Activated naive CD8-positive, alpha-beta T cell treated with anti-CD3 and anti-CD28 coated beads, Interleukin-2, amount 50 U/mL, for 24 hours (primary cell): ENCODE results near the gene CDK5.
A peak's percentile ranks its signal among the peaks of the same experiment; 100 is the strongest.

Source experiments
- ATAC-seq: fragments of 150-1000 bp; cut with Tn5 transposase; one replicate; pipeline ENCODE4 v1.10.0; 2021
- DNase-seq: peaks from one replicate; pipeline ENCODE4 v3.0.0; 2021
- H3K27ac Mint-ChIP-seq: one replicate; pipeline ENCODE4 v1.8.0; 2021; ENCODE audit warnings: mild to moderate bottlenecking, mixed read lengths
- H3K27me3 Mint-ChIP-seq: one replicate; pipeline ENCODE4 v1.8.0; 2021; ENCODE audit warnings: mixed read lengths
- H3K36me3 Mint-ChIP-seq: one replicate; pipeline ENCODE4 v1.8.0; 2021; ENCODE audit warnings: low read depth, mixed read lengths
- H3K4me1 Mint-ChIP-seq: one replicate; pipeline ENCODE4 v1.8.0; 2021; ENCODE audit warnings: mixed read lengths
- H3K4me3 Mint-ChIP-seq: one replicate; pipeline ENCODE4 v1.8.0; 2021; ENCODE audit warnings: mild to moderate bottlenecking, moderate library complexity, mixed read lengths
- H3K9me3 Mint-ChIP-seq: one replicate; pipeline ENCODE4 v1.8.0; 2021; ENCODE audit warnings: mixed read lengths

The CDK5 gene

GRCh38 chr7:151059367-151060112 lies 1.8 kb upstream of the CDK5 start, which contains the start of gene SLC4A2:
Gene SLC4A2 (plus strand): TSS chr7:151059589. CDS start chr7:151061988, 2,399 bp downstream.
- H3K27ac Mint-ChIP-seq = peak within 1 kb of the TSS; percentile 95
- DNase-seq = peak; percentile 82
- peaks cover 37% of the 10 kb centered on the region for H3K4me1 Mint-ChIP-seq

GRCh38 chr7:151058781-151059366 lies 1.2 kb upstream of the CDK5 start:
- no peaks in the 10 kb centered on the region for H3K36me3 Mint-ChIP-seq
- no peak for DNase-seq

More at GRCh38 chr7:151059367-151060112, 1.8 kb upstream of the CDK5 start, which contains the start of gene SLC4A2:
- H3K4me3 Mint-ChIP-seq = peak within 1 kb of the TSS; percentile 90
- H3K36me3 Mint-ChIP-seq = no peaks in the 10 kb centered on the region
- H3K27me3 Mint-ChIP-seq = no peaks in the 10 kb centered on the region
- no peaks in the 10 kb centered on the region for H3K9me3 Mint-ChIP-seq
- peak; percentile 12 for ATAC-seq

GRCh38 chr7:151057989-151058780 lies 488 bp upstream of the CDK5 start:
- ATAC-seq = peak; percentile 96
- Mint-ChIP-seq H3K9me3 (no peaks in the 10 kb centered on the region), H3K4me1 (peaks cover 37% of the 10 kb centered on the region), H3K4me3 (peak overlapping the region; percentile 90), H3K27ac (peak overlapping the region; percentile 95), H3K27me3 (no peaks in the 10 kb centered on the region), H3K36me3 (no peaks in the 10 kb centered on the region)
- DNase-seq = peak; percentile 96

More at GRCh38 chr7:151058781-151059366, 1.2 kb upstream of the CDK5 start:
- H3K9me3 Mint-ChIP-seq = no peaks in the 10 kb centered on the region
- no peaks in the 10 kb centered on the region for H3K27me3 Mint-ChIP-seq
- H3K4me3 Mint-ChIP-seq = peak overlapping the region; percentile 90
- peak overlapping the region; percentile 95 for H3K27ac Mint-ChIP-seq
- peaks cover 37% of the 10 kb centered on the region for H3K4me1 Mint-ChIP-seq
- ATAC-seq = no peak

- Mint-ChIP-seq H3K36me3 (no peaks in the 10 kb centered on the region), H3K9me3 (no peaks in the 10 kb centered on the region), H3K4me3 (peak overlapping the region; percentile 90), H3K27me3 (no peaks in the 10 kb centered on the region), H3K4me1 (peaks cover 39% of the 10 kb centered on the region), H3K27ac (peak overlapping the region; percentile 76)
- DNase-seq (no peak), ATAC-seq (no peak)
Measured at GRCh38 chr7:151056666-151057505, 811 bp downstream of the CDK5 start.

DNA sequence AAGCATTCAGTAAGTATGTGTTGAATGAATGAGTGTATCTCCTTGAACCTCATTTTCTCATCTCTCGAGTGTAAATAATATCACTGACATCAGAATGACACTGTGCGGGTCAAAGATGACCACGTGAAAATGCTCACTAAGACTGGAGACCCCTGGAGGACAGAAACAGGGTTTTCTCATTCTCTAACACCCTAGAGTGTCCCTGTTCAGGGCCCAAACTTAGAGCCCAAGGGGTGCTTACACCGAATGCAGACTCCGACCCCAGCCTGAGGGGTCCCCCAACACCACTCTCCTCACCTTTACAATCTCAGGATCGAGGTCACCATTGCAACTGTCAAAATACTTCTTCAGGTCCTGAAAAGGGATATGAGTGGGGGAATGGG lies 1.4 kb downstream of the CDK5 start:
- DNase-seq (no peak), ATAC-seq (no peak)
- peak overlapping the region; percentile 90 for H3K4me3 Mint-ChIP-seq
- H3K36me3 Mint-ChIP-seq = no peaks in the 10 kb centered on the region
- H3K9me3 Mint-ChIP-seq = no peaks in the 10 kb centered on the region
- H3K4me1 Mint-ChIP-seq = peaks cover 35% of the 10 kb centered on the region
- H3K27ac Mint-ChIP-seq = no peak overlapping the region
- no peaks in the 10 kb centered on the region for H3K27me3 Mint-ChIP-seq

- Mint-ChIP-seq H3K36me3 (no peaks in the 10 kb centered on the region), H3K4me3 (no peak overlapping the region), H3K4me1 (peaks cover 20% of the 10 kb centered on the region), H3K27me3 (peaks cover 2% of the 10 kb centered on the region), H3K27ac (no peak overlapping the region), H3K9me3 (no peaks in the 10 kb centered on the region)
- DNase-seq = no peak
- no peak for ATAC-seq
Measured at GRCh38 chr7:151053751-151054150, 3.9 kb downstream of the CDK5 start.

- Mint-ChIP-seq H3K4me3 (no peak overlapping the region), H3K36me3 (no peaks in the 10 kb centered on the region), H3K27me3 (peaks cover 2% of the 10 kb centered on the region), H3K27ac (no peak overlapping the region), H3K9me3 (no peaks in the 10 kb centered on the region), H3K4me1 (peaks cover 15% of the 10 kb centered on the region)
- ATAC-seq = no peak
- no peak for DNase-seq
Measured at GRCh38 chr7:151053096-151053495, 4.6 kb downstream of the CDK5 start.

DNA sequence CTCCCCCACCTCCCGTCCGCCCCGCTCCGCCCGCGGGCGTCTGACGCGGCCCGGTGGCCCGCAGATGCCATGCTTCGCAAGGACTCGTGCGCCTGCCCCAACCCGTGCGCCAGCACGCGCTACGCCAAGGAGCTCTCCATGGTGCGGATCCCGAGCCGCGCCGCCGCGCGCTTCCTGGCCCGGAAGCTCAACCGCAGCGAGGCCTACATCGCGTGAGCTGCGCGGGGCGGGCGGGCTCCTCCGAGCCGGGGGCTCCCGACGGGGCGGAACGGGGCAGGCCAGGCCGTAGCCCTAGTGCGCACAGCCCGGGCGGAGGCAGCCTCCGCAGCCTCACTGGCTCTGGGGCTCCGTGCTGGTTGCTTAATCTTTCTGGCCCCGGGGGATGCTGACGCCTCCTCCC lies 6.6 kb downstream of the CDK5 start:
- Mint-ChIP-seq H3K27me3 (peaks cover 2% of the 10 kb centered on the region), H3K27ac (no peak overlapping the region), H3K9me3 (no peaks in the 10 kb centered on the region), H3K36me3 (no peaks in the 10 kb centered on the region), H3K4me1 (peaks cover 2% of the 10 kb centered on the region), H3K4me3 (no peak overlapping the region)
- peak; percentile 53 for DNase-seq
- ATAC-seq = peak; percentile 52

DNA sequence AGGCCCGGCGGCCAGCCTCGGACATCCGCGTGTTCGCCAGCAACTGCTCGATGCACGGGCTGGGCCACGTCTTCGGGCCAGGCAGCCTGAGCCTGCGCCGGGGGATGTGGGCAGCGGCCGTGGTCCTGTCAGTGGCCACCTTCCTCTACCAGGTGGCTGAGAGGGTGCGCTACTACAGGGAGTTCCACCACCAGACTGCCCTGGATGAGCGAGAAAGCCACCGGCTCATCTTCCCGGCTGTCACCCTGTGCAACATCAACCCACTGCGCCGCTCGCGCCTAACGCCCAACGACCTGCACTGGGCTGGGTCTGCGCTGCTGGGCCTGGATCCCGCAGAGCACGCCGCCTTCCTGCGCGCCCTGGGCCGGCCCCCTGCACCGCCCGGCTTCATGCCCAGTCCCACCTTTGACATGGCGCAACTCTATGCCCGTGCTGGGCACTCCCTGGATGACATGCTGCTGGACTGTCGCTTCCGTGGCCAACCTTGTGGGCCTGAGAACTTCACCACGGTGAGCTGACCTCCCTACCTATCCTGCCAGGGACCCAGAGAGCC lies 8.7 kb downstream of the CDK5 start:
- no peak overlapping the region for H3K4me3 Mint-ChIP-seq
- H3K4me1 Mint-ChIP-seq = peaks cover 2% of the 10 kb centered on the region
- no peak overlapping the region for H3K27ac Mint-ChIP-seq
- ATAC-seq (no peak), DNase-seq (no peak)
- no peaks in the 10 kb centered on the region for H3K36me3 Mint-ChIP-seq
- no peaks in the 10 kb centered on the region for H3K9me3 Mint-ChIP-seq
- peaks cover 2% of the 10 kb centered on the region for H3K27me3 Mint-ChIP-seq

- DNase-seq = no peak
- H3K4me1 Mint-ChIP-seq = peaks cover 2% of the 10 kb centered on the region
- no peak for ATAC-seq
- no peak within 1 kb of the TSS for H3K27ac Mint-ChIP-seq
- peaks cover 2% of the 10 kb centered on the region for H3K27me3 Mint-ChIP-seq
- no peaks in the 10 kb centered on the region for H3K36me3 Mint-ChIP-seq
- no peaks in the 10 kb centered on the region for H3K9me3 Mint-ChIP-seq
- no peak within 1 kb of the TSS for H3K4me3 Mint-ChIP-seq
Measured at GRCh38 chr7:151047976-151048815, 9.5 kb downstream of the CDK5 start, which contains the start of gene ASIC3. Gene ASIC3 (plus strand): TSS chr7:151048531. CDS start chr7:151048886, 355 bp downstream.

DNA sequence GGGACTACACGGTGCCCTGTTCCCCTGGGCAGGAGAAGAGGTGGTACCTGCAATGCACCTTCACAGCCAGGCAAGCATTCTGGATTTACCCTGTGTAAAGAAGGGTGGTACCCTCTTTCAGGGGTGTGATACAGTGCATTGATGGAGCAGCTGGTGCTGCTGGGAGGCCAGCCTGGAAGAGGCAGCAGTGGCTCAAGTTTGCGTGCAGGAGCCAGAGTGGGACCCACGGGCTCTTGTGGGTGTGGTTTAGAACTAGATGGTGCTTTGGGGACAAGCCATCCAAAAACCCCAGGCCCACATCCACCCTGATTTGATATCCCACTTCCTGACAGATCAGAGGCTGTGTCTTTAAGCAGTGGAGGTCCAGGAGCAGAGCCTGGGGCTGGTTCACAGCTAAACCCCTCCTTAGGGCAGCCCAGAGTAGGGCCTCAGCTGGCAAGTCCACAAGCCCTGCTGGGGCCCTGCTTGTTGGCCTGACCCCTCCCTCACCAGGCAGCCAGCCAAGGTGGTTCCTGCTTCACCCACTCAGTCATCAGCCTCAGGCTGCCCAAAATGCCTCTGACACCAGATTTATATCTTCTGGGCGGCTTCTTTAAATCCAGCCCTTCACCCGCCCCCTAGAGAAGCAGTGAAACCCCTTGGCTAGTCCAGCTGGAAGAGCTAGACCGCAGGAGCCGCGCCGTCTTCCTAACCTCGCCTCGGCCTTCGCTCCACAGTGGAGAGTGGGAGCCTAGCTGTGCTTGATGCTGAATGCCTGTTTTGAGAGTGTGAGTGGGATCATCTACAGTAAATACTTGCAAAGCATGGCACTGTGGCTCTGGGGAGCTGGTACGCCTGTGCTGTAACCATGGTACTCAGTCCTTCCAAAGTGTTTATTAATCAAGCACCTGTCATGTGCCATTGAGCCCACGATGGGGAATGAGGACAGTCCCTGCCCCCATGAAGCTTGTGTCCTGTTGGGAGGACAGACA lies 10.8 kb downstream of the CDK5 start:
- DNase-seq (no peak), ATAC-seq (no peak)
- Mint-ChIP-seq H3K4me3 (no peak overlapping the region), H3K4me1 (no peaks in the 10 kb centered on the region), H3K27me3 (peaks cover 2% of the 10 kb centered on the region), H3K9me3 (no peaks in the 10 kb centered on the region), H3K36me3 (no peaks in the 10 kb centered on the region), H3K27ac (no peak overlapping the region)

DNA sequence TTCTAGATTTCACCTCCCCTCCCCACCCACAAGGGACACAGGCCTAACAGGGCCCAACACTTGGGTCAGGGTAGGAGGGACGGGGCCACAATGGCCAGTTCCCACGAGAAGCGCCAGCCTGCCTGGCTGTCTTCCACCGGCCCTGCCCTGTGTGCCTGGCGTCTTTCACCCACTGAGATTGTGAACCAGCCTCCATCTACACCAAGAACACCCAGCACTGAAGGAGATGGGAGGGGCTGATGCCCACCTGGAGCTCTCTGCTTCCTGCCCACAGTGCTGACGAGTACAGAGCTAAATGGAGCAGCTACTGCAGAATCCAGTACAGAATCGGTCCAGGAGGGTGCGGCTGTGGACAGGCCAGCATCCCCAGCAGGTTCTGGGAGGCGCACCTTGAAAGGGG lies 11.7 kb downstream of the CDK5 start:
- Mint-ChIP-seq H3K27ac (no peak overlapping the region), H3K27me3 (peaks cover 2% of the 10 kb centered on the region), H3K9me3 (no peaks in the 10 kb centered on the region), H3K36me3 (no peaks in the 10 kb centered on the region), H3K4me1 (peaks cover 2% of the 10 kb centered on the region), H3K4me3 (no peak overlapping the region)
- no peak for DNase-seq
- ATAC-seq = no peak
